Measurements from ENCODE around the gene YIPF2. TPM values are rescaled to one million over a fixed set of nuclear protein-coding genes. Genes with fewer than 3 reads are reported as not detected.

Gene YIPF2
- total RNA-seq, 1 donor from 2014 or later: 21.7 TPM

DNA sequence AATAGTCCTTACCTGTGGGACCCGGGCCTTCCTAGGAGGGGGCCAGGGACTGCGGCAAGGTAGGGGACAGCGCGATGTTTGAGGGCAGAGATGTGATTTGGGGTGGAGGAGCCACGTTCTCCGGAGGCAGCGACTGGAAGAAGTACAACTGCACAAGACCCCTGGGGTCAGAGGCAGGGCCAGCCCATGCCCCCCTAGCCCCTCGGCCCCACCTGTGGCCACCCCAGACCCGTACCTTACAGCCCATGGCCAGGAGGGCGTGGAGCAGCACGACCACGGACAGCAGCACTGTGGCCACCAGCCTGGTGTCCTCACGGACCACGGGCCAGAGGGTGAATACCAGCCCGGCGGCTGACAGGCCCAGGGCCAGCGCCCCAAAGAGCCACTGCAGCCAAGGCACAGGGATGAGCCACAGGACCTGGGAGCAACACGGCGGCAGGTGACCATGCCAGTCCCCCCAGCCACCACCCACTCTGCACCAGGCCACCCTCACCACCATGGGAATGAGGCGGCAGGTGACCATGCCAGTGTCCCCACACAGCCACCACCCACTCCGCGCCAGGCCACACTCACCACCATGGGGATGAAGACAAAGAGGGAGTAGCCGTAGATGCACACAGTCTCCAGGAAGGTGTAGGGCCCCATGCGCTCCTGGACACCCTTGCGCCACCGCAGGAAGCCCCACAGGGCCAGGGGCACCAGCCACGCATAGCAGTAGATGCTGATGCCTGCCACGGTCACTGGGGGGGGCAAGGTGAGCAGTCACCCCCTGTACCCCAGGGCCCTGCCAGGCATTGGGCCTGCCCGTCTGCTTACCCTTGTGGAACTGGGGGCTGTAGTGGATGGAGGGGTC, 5.0 kb downstream of the YIPF2 start:
- Mint-ChIP-seq H3K4me3 (no peak overlapping the region), H3K27me3 (no peaks in the 10 kb centered on the region), H3K9me3 (no peaks in the 10 kb centered on the region), H3K27ac (no peak overlapping the region), H3K36me3 (ENCODE audit: low read depth) (peaks cover 28% of the 10 kb centered on the region), H3K4me1 (peaks cover 10% of the 10 kb centered on the region)
- no peak for DNase-seq
- intact Hi-C loops (cut with micrococcal nuclease): no loop called here

DNA sequence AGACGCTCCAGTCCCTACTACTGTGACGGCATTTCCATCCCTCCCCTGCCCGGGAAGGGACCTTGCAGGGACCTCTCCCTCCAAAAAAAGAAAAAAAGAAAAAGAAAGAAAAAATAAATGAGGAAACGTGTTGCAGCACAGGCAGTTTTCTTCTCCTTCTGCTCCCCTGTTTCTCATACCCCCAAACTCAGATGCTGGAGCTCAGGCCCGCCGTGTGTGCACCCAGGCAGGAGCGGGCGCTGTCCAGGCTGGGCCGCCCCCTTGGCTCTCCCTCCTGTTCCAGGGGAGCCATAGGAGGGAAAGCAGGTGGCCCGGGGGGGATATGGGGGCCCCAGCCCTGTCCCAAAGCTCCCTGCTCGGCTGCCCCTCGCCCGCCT, 5.8 kb downstream of the YIPF2 start:
- Mint-ChIP-seq H3K27ac (no peak overlapping the region), H3K4me1 (peaks cover 6% of the 10 kb centered on the region), H3K36me3 (ENCODE audit: low read depth) (peaks cover 27% of the 10 kb centered on the region), H3K9me3 (no peaks in the 10 kb centered on the region), H3K27me3 (no peaks in the 10 kb centered on the region), H3K4me3 (no peak overlapping the region)
- no peak for DNase-seq
- intact Hi-C loops (cut with micrococcal nuclease): no loop called here

DNA sequence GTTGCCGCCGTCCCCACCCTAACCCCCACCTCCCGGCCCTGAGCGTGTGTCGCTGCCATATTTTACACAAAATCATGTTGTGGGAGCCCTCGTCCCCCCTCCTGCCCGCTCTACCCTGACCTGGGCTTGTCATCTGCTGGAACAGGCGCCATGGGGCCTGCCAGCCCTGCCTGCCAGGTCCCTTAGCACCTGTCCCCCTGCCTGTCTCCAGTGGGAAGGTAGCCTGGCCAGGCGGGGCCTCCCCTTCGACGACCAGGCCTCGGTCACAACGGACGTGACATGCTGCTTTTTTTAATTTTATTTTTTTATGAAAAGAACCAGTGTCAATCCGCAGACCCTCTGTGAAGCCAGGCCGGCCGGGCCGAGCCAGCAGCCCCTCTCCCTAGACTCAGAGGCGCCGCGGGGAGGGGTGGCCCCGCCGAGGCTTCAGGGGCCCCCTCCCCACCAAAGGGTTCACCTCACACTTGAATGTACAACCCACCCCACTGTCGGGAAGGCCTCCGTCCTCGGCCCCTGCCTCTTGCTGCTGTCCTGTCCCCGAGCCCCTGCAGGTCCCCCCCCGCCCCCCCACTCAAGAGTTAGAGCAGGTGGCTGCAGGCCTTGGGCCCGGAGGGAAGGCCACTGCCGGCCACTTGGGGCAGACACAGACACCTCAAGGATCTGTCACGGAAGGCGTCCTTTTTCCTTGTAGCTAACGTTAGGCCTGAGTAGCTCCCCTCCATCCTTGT, 6.4 kb downstream of the YIPF2 start:
- Mint-ChIP-seq H3K4me3 (no peak overlapping the region), H3K36me3 (ENCODE audit: low read depth) (peaks cover 26% of the 10 kb centered on the region), H3K9me3 (no peaks in the 10 kb centered on the region), H3K27ac (no peak overlapping the region), H3K4me1 (peaks cover under 1% of the 10 kb centered on the region), H3K27me3 (no peaks in the 10 kb centered on the region)
- no peak for DNase-seq
- intact Hi-C loops (cut with micrococcal nuclease): no loop called here

DNA sequence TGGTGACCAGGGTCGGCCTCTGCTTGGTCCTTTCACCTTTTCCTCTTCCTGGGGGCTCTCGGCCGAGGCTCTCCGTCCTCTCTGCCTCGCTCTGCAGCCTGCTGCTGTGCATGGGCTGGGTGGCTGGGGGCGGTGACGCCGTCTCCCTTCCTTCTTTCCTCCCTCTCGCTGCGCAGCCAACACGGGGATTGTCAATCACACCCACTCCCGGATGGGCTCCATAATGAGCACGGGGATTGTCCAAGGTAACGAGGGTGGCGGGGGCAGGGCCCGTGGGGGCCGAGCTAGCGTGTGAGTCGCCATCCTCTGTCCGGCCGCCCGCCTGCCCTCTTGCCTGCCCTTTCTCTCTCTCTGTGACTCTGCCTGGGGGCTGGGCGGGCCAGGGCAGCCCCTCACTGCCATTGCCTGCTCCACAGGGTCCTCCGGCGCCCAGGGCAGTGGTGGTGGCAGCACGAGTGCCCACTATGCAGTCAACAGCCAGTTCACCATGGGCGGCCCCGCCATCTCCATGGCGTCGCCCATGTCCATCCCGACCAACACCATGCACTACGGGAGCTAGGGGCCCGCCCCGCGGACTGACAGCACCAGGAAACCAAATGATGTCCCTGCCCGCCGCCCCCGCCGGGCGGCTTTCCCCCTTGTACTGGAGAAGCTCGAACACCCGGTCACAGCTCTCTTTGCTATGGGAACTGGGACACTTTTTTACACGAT, 7.1 kb downstream of the YIPF2 start:
- Mint-ChIP-seq H3K4me3 (no peak overlapping the region), H3K9me3 (no peaks in the 10 kb centered on the region), H3K36me3 (ENCODE audit: low read depth) (peaks cover 26% of the 10 kb centered on the region), H3K27me3 (no peaks in the 10 kb centered on the region), H3K4me1 (no peaks in the 10 kb centered on the region), H3K27ac (peak overlapping the region; percentile 53)
- DNase-seq: no peak
- intact Hi-C loops (cut with micrococcal nuclease): no loop called here

DNA sequence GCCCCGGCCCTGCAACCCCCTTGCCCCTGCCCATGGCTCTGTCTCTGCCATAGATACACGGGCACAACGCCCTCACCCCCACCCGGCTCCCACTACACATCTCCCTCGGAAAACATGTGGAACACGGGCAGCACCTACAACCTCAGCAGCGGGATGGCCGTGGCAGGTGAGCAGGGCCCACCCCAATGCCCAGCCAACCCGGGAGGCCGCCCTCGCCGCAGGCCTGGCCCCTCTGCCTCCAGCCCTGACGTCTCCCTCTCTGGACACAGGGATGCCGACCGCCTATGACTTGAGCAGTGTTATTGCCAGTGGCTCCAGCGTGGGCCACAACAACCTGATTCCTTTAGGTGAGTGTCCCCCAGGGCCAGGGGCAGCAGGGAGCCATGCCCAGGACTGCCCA, 7.7 kb downstream of the YIPF2 start:
- Mint-ChIP-seq H3K36me3 (ENCODE audit: low read depth) (peaks cover 27% of the 10 kb centered on the region), H3K27me3 (no peaks in the 10 kb centered on the region), H3K27ac (no peak overlapping the region), H3K4me1 (no peaks in the 10 kb centered on the region), H3K4me3 (no peak overlapping the region), H3K9me3 (no peaks in the 10 kb centered on the region)
- DNase-seq: no peak
- intact Hi-C loops (cut with micrococcal nuclease): no loop called here

DNA sequence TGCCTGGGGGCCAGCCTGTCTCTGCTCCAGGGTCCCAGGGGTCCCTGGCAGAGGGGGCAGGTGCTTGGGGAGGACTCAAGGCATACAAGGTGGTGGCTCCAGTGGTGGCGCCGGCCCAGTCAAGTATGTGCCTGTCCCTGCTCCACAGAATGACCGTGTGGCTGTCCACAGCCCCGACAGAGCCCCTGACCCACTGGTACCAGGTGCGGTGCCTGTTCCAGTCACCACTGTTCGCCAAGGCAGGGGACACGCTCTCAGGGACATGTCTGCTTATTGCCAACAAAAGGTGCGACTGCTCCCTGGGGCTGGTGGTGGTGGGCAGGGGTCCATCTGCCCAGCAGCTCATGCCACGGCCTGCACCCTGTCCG, 8.2 kb downstream of the YIPF2 start:
- Mint-ChIP-seq H3K9me3 (no peaks in the 10 kb centered on the region), H3K27ac (no peak overlapping the region), H3K4me3 (no peak overlapping the region), H3K36me3 (ENCODE audit: low read depth) (peaks cover 29% of the 10 kb centered on the region), H3K4me1 (no peaks in the 10 kb centered on the region), H3K27me3 (no peaks in the 10 kb centered on the region)
- intact Hi-C loops (cut with micrococcal nuclease): no loop called here
- no peak for DNase-seq

DNA sequence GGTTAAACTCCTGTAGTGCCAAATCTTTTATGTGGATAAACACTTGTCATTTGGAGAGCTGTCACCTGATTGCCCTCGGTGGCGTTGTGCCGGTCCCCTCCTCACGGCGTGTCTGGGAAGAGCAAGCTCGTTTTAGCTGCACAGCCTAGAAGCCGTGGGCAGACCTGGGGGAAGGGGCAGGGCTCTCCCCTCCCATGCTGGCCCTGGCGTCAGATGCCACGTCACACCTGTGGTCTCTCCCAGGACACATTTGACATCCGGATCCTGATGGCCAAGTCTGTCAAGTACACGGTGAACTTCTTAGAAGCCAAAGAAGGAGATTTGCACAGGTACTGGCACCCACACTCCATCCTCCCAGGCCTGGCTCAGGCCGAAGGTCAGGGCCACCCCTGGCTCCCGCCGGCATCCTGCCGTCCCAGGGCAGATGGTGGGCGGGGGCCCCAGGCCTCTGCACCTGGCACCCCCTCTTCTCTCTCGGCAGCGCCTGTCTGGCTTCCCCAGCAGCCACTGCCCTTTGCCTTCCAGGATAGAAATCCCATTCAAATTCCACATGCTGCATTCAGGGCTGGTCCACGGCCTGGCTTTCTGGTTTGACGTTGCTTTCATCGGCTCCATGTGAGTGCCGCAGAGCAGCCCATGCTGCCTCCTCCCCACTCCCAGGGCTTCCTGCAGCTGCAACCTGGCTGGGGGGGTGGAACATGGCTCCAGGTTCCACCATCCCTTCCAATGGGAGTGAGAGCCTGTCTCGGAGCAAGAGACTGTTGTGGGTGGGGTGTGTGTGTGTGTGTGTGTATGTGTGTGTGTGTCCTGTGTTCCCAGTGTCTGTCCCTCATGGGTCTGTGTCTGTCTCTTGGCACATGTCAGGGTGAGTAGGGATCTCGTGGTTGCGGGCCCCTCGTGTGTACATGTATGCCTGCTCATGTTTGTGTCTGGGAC, 8.8 kb downstream of the YIPF2 start:
- H3K9me3 Mint-ChIP-seq: no peaks in the 10 kb centered on the region
- H3K4me1 Mint-ChIP-seq: no peaks in the 10 kb centered on the region
- intact Hi-C loops (cut with micrococcal nuclease): no loop called here
- no peak for DNase-seq
- no peak overlapping the region for H3K4me3 Mint-ChIP-seq
- no peaks in the 10 kb centered on the region for H3K27me3 Mint-ChIP-seq
- peaks cover 27% of the 10 kb centered on the region for H3K36me3 Mint-ChIP-seq (ENCODE audit: low read depth)
- H3K27ac Mint-ChIP-seq: no peak overlapping the region

DNA sequence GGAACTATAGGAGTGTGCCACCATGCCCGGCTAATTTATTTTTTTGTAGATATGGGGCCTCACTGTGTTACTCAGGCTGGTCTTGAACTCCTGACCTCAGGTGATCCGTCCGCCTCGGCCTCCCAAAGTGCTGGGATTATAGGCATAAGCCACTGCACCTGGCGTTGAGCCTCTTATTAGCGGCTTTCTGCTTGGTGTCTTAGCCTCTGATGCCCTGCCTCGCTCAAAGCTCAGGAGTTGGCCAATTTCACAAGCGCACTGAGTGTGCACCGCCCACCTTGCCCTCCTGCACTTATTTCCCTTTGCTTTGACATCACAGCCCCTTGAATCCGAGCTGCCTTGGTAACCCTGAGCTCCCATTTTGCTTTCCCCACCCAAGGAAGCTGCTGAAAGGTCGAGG, 10.1 kb downstream of the YIPF2 start:
- Mint-ChIP-seq H3K27ac (no peak overlapping the region), H3K36me3 (ENCODE audit: low read depth) (peaks cover 23% of the 10 kb centered on the region), H3K4me1 (no peaks in the 10 kb centered on the region), H3K9me3 (no peaks in the 10 kb centered on the region), H3K27me3 (no peaks in the 10 kb centered on the region), H3K4me3 (no peak overlapping the region)
- DNase-seq: no peak
- intact Hi-C loops (cut with micrococcal nuclease): no loop called here

DNA sequence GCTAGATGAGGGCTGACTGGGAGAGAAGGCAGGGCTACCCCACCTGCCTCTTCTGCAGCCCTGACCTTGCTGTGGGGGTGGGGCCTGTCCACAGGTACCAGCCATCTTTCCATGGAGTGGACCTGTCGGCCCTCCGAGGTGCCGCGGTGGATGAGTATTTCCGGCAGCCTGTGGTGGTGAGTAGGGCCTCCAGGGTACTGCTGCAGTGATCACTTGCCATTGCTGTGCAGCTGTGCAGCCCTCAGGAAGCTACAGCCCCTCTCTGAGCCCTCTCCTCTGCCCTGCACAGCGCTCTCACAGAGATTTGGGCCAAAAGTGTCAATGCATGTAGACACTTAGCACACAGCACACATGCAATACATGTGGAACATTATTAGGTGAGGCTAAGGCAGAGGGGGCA, 11.8 kb downstream of the YIPF2 start:
- Mint-ChIP-seq H3K9me3 (no peaks in the 10 kb centered on the region), H3K27me3 (no peaks in the 10 kb centered on the region), H3K36me3 (ENCODE audit: low read depth) (peaks cover 18% of the 10 kb centered on the region), H3K4me3 (no peak overlapping the region), H3K4me1 (no peaks in the 10 kb centered on the region), H3K27ac (no peak overlapping the region)
- DNase-seq: no peak
- intact Hi-C loops (cut with micrococcal nuclease): no loop called here

DNA sequence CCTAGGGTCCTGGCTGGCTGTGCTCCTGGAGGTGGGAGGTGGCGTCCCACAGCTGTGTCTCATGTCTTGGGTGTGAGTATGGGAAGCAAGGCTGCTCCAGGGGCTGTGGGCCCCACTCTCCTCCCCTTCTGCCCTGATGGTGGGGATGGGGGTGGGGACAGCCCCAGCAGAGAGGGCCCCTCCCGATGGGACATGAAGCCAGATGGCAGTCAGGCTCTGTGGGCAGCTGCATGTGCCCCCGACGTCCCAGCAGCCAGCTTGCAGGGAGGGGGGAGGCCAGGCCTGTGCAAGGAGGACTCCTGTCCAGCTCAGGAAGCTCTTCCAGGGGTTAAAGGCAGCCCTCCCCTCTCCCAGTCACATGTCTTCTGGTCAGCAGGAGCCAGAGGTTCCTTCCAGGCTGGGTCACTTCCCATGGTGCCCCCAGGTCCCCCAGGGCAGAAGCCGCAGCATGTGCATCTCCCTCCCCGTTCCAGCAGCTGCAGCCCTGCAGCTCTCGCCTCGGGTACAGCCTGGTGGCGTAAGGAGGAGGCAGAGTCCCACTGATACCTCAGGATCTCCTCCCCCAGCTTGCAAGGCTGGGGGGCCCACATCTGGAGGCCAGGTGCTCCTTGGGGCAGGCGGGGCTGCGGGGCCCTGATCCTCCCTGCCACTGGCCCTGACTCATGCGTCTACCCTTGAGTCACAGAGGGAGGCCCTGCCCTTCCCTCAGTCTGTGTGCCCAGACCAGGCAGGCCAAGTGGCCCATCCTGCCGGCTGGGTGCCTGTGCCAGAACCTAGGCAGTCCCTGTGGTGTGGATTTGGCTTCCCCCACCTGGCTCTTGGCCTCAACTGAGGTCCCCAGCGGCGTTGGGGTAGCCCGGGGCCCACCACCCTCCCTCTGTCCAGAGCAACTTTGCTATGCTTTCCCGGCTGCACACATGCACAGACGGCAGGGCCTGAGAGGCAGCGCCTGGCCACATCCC, 13.0 kb downstream of the YIPF2 start:
- Mint-ChIP-seq H3K4me3 (no peak overlapping the region), H3K36me3 (ENCODE audit: low read depth) (peaks cover 14% of the 10 kb centered on the region), H3K4me1 (no peaks in the 10 kb centered on the region), H3K27me3 (no peaks in the 10 kb centered on the region), H3K27ac (no peak overlapping the region), H3K9me3 (no peaks in the 10 kb centered on the region)
- no peak for DNase-seq
- intact Hi-C loops (cut with micrococcal nuclease): no loop called here

DNA sequence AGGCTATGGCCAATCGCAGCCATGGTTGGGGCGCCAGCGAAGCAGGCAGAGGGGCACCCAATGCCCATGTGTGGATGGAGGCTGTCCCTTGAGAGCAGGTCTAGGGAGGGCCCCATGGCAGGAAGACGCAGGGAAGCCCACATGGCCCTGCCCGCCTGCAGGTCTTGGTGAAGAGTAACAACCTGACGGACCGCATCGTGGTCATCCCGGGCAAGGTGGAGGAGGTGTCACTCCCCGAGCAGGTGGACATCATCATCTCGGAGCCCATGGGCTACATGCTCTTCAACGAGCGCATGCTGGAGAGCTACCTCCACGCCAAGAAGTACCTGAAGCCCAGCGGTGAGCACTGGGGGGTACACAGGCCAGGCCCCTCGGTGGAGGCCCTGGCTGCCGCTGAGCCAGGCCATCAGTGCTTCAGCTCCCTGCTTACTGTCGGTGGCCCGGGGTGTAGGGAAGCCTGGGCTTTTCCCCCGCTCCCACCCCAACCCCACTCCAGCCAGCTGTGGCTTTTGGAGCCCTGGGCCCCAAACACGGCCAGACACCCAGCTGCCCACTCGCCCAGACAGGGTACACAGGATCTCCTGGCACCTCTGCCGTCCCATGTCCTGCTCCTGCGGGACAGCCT, 14.6 kb downstream of the YIPF2 start:
- H3K27ac Mint-ChIP-seq: no peak overlapping the region
- no peaks in the 10 kb centered on the region for H3K9me3 Mint-ChIP-seq
- DNase-seq: no peak
- H3K4me1 Mint-ChIP-seq: no peaks in the 10 kb centered on the region
- no peak overlapping the region for H3K4me3 Mint-ChIP-seq
- intact Hi-C loops (cut with micrococcal nuclease): no loop called here
- H3K36me3 Mint-ChIP-seq (ENCODE audit: low read depth): peaks cover 18% of the 10 kb centered on the region
- H3K27me3 Mint-ChIP-seq: no peaks in the 10 kb centered on the region

DNA sequence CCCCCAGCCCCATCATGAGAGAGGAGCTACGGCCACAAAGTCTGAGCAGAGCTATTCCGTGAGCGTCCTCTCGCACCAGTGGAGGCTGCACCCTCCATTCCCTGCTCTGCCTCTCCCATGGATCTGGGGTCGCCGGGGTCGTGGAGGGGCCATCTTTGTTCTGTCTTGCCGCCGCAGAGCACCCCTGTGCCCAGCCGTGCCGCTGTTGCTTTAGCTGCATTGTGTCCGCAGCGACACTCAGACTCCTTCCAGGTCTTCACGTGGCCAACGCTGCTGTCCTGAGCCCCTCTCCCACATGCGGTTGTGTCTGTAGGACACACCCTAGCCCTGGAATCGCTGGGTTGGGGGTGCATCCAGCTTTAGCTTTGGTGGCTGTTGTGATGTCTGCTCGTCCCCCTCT, 15.8 kb downstream of the YIPF2 start:
- H3K4me1 Mint-ChIP-seq: no peaks in the 10 kb centered on the region
- no peak overlapping the region for H3K27ac Mint-ChIP-seq
- peaks cover 24% of the 10 kb centered on the region for H3K36me3 Mint-ChIP-seq (ENCODE audit: low read depth)
- no peak for DNase-seq
- no peak overlapping the region for H3K4me3 Mint-ChIP-seq
- H3K9me3 Mint-ChIP-seq: no peaks in the 10 kb centered on the region
- intact Hi-C loops (cut with micrococcal nuclease): no loop called here
- H3K27me3 Mint-ChIP-seq: no peaks in the 10 kb centered on the region

Data from activated CD4-positive, alpha-beta T cell treated with anti-CD3 and anti-CD28 coated beads, Interleukin-2, amount 10 ng/mL, durations not matched to agents 24 days and 14 days (primary cell).